ENCODE results near the gene HTR1D.

HTR1D gene

DNA sequence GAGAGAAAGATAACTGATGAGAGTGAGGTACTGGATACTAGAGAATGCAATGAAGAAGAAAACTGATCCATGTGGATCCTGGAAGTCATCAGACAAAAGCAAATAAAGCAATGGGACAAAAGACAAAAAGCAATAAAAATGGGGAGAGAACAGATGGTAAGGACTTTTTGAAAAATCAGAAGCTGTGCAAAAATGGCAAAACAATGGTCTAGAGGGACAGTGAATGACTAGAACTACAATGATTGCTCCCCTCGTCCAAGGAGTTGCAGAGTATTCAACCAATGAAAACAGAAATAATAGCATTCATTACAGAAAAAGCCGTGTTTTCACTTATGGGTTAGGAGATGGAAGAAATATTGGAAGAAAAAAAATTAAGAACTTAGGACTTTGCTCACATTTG is 67.2 kb downstream of the HTR1D start:
- DNase-seq (ENCODE audit: low spot score) = no peak

DNA sequence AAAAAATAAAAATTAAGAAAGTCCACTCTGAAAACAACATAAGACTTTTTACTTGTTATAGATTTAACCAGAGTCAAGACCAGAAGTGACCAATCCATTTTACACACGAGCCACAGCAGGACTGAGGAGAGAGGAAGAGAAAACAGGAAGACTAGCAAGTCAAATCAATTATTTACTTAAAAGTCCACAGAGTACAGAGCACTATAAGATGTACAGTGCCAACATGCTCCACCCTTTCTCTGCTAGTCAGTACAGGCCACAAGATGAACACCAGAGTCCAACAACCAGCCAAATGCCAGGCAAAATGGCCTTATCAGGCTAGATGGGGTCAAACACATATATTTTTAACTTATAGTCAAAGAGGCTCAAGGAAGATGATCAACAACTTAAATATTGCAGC is 68.2 kb downstream of the HTR1D start:
- DNase-seq (ENCODE audit: low spot score) = no peak

DNA sequence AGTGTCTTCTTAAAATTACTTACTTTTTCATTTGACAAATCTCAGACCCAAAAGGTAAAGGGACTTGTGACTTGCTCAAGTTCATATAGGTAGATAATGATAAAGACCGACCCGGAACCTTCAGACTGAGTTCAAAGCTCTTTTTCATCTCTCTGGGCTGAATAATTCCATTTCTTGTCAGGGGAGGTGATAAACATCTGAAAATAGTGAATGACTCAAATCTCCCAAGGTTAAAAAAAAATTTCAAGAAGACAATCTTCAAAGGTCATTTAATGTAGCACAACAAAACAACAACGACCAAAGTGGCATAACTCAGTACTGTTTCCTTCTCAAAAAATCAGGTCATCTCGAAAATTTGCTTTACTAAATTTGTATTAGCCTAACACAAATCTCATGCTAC is 69.2 kb downstream of the HTR1D start:
- DNase-seq (ENCODE audit: low spot score) = no peak
